T1000 (cell line): ENCODE measurements around the gene THSD4.
A peak's percentile ranks its signal among the peaks of the same experiment; 100 is the strongest.

ENCODE experiments used
- DNase-seq: peaks from one replicate; lab custom pipeline; 2025; ENCODE audit warnings: mixed read lengths; lab: John Stamatoyannopoulos, UW

The THSD4 gene

DNA sequence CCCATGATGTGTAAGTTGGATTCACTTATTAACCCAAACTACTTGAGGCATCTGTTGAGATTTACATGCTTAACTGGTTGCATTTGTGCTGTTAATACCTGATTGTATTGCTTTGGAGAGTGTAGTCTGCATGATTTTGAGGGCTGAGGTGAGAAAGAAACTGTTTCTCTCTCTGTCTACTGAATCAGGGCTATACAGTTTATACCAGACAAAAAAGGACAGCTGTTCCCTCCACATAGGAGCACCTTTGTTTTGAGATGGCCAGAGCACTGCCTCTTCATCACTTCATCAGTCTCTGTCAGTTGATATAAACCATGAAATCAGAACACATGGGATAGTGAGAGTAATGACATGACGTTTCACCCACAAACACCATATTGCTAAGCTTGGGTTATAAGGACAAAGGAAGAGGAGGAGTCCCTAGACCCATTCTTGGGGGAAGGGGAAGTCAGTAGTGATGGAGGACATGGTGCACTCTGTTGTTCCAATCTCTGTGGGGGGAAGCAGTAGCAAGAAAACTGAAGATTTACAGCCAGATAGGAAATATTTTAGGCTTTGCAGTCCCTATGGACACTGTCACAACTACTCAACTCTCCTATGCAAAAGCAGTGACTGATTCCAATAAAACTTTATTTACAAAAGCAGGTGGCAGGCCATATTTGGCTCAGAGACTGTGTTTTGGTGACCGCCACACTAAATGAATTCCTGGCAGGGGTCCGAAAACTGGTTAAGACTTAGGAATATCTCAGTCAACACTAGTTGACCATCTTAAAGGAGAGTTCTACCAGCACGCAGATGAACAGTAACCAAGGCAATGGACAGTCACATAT is 571.2 kb downstream of the THSD4 start:
- DNase-seq, result no peak

GRCh38 chr15:71687902-71688508 is 572.7 kb downstream of the THSD4 start:
- no peak for DNase-seq

GRCh38 chr15:71688509-71689094 is 573.3 kb downstream of the THSD4 start:
- DNase-seq, result no peak

DNA sequence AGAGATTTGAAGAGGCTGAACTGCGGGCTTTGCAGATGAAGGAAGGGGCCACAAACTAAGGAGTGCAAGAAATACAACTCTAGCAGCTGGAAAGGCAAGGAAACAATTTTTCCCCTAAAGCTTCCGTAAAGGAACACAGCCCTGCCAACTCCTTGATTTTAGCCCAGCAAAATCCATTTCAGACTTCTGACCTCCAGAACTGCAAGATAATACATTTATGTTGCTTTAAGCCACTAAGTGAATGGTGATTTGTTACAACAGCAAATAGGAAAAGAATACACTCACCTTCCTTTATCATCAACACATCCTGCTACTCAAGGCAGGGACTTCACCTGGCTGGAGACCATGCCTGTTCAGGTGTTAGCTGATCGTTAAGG is 575.8 kb downstream of the THSD4 start:
- DNase-seq, result no peak

DNA sequence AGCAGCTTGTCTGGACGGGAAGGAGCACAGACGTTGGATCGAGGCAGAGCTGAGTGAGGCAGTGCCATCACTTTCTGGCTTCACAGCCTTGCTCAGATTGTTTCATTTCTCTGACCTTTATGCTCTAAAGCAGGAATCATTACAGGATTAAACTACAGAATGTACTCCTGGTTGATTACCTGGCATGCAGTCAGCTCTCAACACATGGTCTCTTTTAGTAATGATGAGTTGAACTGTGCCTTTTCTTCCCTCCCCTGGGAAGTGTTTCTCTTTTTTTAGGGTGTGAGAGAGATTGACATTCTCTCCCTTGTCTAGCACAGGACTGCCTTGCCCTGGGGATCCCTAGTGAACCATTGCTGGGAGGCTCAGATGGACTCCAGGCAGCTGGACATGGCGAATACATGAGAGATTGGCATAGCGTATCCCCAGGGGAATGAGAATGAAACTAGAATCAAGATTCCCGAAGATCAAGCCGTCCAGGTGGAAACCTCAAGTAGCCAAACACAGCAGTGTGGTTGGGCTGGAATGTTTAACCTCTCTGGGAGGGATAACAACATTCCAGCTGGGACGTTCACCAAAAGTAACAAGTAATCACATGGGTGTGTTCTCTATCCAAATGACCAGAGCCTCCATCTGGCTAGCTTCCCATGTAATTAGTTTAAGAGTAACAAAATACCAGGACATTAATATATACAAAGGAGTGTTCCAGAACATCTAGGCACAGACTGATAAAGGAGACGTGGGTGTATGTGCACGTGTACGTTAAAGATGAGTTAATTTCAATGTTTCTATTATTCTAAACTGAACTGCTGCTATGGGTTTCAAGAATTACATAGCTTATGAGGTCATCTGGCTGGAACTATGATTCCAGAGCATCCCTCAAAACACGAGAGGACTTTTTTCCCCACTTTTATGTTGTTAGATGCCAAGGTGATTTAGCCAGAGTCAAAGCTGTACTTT is 576.5 kb downstream of the THSD4 start:
- peak; percentile 60 for DNase-seq

- DNase-seq, result no peak
Measured at GRCh38 chr15:71697236-71697635, 582.0 kb downstream of the THSD4 start.

DNA sequence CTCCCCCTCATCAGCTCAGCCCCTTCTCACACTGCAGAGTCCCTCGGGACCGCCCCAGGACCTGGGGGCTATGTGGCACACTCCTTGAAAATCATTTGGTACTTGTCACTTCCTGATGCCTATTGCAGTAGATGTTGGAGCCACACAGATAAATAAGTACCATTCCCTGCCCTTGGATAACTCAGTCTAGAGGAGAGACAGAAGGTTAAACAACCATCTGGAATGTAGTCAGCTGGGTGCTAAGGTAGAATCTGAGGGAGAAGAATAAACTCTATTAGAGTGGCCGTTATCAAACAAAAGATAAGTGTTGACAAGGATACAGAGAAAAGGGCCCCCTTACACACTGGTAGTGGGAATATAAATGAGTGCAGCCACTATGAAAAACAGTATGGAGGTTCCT is 582.8 kb downstream of the THSD4 start:
- no peak for DNase-seq

DNA sequence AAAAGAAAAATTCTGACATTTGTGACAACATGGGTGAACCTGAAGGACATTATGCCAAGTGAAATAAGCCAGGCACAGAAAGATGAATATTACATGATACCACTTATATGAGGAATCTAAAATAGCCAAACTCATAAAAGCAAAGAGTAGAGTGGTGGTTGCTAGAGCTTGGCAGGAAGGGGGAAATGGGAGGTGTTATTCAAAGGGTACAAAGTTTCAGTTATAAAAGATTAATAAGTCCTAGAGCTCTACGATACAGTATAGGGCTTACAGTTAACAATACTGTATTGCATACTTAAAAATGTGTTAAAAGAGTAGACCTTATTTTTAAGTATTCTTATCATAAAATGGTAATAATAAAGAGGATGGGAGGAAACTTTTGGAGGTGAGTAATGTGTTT is 583.5 kb downstream of the THSD4 start:
- no peak for DNase-seq

- no peak for DNase-seq
Measured at GRCh38 chr15:71699977-71700376, 584.7 kb downstream of the THSD4 start.

- no peak for DNase-seq
Measured at GRCh38 chr15:71701808-71702207, 586.5 kb downstream of the THSD4 start.

GRCh38 chr15:71702496-71702895 is 587.2 kb downstream of the THSD4 start:
- DNase-seq, result no peak

DNA sequence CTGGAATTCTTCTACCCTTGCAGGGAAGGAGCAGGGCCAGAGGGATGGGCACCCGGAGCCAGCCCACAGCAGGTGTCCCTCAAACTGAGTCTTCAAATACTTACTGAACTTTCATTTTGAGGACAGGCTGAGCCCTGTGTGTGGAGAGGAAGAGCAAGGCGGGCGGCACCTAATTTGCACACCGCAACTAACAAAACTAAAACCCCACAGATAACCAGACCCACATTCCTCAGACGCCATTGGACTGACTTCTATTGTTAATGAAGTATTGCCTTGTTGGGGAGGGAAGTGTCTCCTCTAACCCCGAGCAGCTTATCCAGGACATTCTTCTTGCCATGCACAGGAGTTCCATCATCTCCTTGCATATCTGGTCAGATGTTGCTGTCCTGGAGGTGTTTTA is 589.9 kb downstream of the THSD4 start:
- no peak for DNase-seq

- DNase-seq, result no peak
Measured at GRCh38 chr15:71706461-71707229, 591.4 kb downstream of the THSD4 start.

DNA sequence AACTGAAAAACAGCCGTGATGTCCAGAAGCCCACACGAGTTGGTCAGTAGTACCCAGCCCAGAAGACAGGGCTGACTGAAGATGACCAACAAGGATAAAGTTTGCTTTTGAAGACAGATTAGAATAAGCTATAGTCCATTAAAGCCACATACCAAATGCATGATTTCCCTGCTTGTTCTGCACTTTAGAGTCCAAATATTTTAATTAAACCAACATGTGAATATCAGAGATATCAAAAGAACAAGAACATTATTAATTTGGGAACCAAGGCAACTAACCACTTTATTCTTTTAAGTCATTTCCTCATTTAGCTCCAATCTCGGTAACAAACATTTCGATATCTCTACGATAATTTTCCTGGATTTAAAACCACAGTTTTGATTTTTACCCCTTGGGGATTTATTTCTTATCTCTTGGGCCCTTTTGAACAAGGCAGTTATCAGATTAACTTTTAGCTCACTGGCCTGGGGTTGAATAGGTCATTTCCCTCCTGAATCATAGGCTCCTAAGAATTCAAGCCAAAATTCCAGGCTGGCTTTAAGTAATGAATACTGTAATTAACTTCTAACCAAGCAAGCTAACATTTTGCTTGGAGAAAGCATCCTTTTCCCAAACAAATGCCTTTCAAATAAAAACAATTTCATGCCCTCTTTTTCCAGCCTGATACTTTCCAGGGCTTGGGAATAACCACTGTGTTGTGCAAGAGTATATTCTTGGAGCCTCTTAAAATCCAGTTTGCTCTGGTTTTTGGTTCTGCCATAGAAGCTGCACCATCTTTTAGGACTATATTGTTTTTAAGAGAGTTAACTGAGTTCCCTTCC is 592.2 kb downstream of the THSD4 start:
- no peak for DNase-seq

DNA sequence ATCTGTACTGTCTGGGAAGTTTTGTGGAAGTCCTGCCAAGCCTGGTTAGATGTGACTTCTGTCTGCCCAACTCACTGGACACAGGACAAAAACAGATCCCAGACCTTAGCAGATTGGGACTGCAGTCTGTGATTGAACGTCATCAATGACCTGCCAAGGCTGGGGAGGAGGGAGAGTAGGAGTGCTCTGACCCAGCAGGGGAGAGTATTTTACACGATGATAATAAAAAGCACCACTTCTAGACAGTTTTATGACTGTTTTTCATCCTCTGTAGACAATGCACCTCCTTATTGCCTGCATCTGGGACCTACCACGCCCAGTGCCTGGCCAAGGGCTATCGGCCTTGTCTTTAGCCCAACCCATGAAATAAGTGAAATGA is 592.8 kb downstream of the THSD4 start:
- DNase-seq, result no peak

- DNase-seq, result no peak
Measured at GRCh38 chr15:71708741-71709140, 593.5 kb downstream of the THSD4 start.

GRCh38 chr15:71709808-71710418 is 594.6 kb downstream of the THSD4 start:
- DNase-seq, result no peak

- no peak for DNase-seq
Measured at GRCh38 chr15:71712182-71712581, 596.9 kb downstream of the THSD4 start.

DNA sequence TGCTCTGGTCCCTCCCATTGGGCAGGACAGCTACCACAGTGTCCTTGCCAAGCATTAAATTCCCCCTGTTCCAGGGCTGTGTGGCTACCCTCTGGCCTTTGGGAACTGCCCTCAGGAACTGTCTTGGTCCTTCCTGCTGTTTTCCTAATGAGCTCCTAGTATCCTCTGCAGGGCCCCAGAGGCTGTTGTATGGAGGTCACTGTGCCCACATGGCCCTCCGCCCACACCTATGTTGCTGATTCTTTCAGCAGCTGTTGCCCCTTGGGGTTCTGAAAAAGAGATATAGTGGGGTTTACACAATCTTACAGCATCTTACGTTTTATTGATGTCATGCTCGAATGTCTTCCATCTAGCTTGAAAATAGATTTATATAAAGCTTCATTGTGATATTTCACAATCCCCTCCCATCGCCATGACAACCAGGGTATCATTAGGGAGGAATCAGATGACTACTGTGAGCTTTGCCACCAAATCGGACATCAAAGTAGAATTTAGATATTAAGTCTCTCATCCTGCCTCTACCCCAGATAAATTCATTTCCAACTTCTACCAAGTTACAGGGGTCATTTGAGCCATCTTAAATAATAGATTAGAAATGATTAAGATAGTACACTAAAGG is 598.0 kb downstream of the THSD4 start:
- no peak for DNase-seq

GRCh38 chr15:71715914-71716313 is 600.6 kb downstream of the THSD4 start:
- DNase-seq, result no peak
